Raji (cell line): ENCODE data around the gene PIK3CG.

Experiments used
- POLR2A ChIP-seq: IDR thresholded peaks from 2 replicates; pipeline ENCODE4 v1.6.1; 2011; ENCODE audit warnings: low read depth, low read length, control low read depth; ENCODE audit not compliant: insufficient read depth

The PIK3CG gene

GRCh38 chr7:106952658-106953231, 87.7 kb downstream of the PIK3CG start:
- TF ChIP-seq POLR2A: no peak

- TF ChIP-seq POLR2A: no peak
Observed at GRCh38 chr7:106954840-106955239, 89.8 kb downstream of the PIK3CG start.
